Fibroblast of lung (primary cell): ENCODE data around the gene NMRK2. TPM values are rescaled to one million over a fixed set of nuclear protein-coding genes. Genes with fewer than 3 reads are reported as not detected.
"Not testable (repeated sequence)": the region's sequence is repeated elsewhere in the genome, so short reads cannot be mapped to it uniquely, and the experiment has no call there.

Experiments
- DNase-seq, 2 donors: peaks; one replicate each; pipeline versions ENCODE4 v3.0.0 to v3.0.0-alpha.2; 2010; ENCODE audit warnings: low read depth in 2 of 2
- H2AFZ ChIP-seq: 2 replicates; pipeline ENCODE4 v1.5.1; 2012; ENCODE audit warnings: low read length, control low read depth, inconsistent platforms
- H3K27ac ChIP-seq: 2 replicates; pipeline ENCODE4 v1.5.1; 2011; ENCODE audit warnings: low read length, control low read depth; ENCODE audit not compliant: insufficient read depth
- H3K27me3 ChIP-seq: 2 replicates; pipeline ENCODE4 v1.5.1; 2011; ENCODE audit warnings: mild to moderate bottlenecking, low read length; ENCODE audit not compliant: control insufficient read depth, insufficient read depth
- H3K36me3 ChIP-seq: 2 replicates; pipeline ENCODE4 v1.5.1; 2011; ENCODE audit warnings: low read length; ENCODE audit not compliant: control insufficient read depth, insufficient read depth
- H3K4me1 ChIP-seq: 2 replicates; pipeline ENCODE4 v1.5.1; 2011; ENCODE audit warnings: low read length; ENCODE audit not compliant: control insufficient read depth, insufficient read depth; ENCODE audit errors: extremely low read depth
- H3K4me2 ChIP-seq: 2 replicates; pipeline ENCODE4 v1.5.1; 2011; ENCODE audit warnings: low read length, control low read depth; ENCODE audit not compliant: insufficient read depth; ENCODE audit errors: extremely low read depth
- H3K4me3 ChIP-seq, 4 experiments: fragments of 200-600 bp in 1 of 4; sonication (generic) in 1 of 4; replicated peaks in 1 of 4; 2 replicates each; pipeline ENCODE4 v1.5.1; 2011 to 2016; ENCODE audit warnings: low read length in 4 of 4, low read depth in 3 of 4, mild to moderate bottlenecking in 3 of 4, control low read depth in 2 of 4, inconsistent platforms in 1 of 4, mixed read lengths in 1 of 4; ENCODE audit not compliant: insufficient read depth in 1 of 4; ENCODE audit errors: control extremely low read depth in 1 of 4
- H3K79me2 ChIP-seq: 2 replicates; pipeline ENCODE4 v1.5.1; 2012; ENCODE audit warnings: mild to moderate bottlenecking, low read length, inconsistent platforms; ENCODE audit not compliant: control insufficient read depth, insufficient read depth
- H3K9ac ChIP-seq: 2 replicates; pipeline ENCODE4 v1.5.1; 2011; ENCODE audit warnings: mild to moderate bottlenecking, low read length, control low read depth; ENCODE audit not compliant: insufficient read depth
- H3K9me3 ChIP-seq: 2 replicates; pipeline ENCODE4 v1.5.1; 2012; ENCODE audit warnings: low read depth, low read length; ENCODE audit not compliant: control insufficient read depth, insufficient read depth
- H4K20me1 ChIP-seq: 2 replicates; pipeline ENCODE4 v1.5.1; 2011; ENCODE audit warnings: low read length; ENCODE audit not compliant: control insufficient read depth, insufficient read depth; ENCODE audit errors: extremely low read depth
- CTCF ChIP-seq, 2 donors: IDR thresholded peaks in 1 of 2; conservative IDR thresholded peaks in 1 of 2; 1 replicate in 1 of 2; 2 replicates in 1 of 2; pipeline ENCODE4 v1.5.1; 2011 to 2012; ENCODE audit warnings: low read length in 2 of 2, control low read depth in 1 of 2, inconsistent platforms in 1 of 2, low read depth in 1 of 2, mild to moderate bottlenecking in 1 of 2
- EZH2 ChIP-seq: IDR thresholded peaks from 2 replicates; pipeline ENCODE4 v1.5.1; 2012; ENCODE audit warnings: low read length, control low read depth, mild to moderate bottlenecking; ENCODE audit errors: missing control alignments
- polyA plus RNA-seq, 2 donors: library from polyadenylated mRNA; depleted of rRNA in 1 of 2; stranded (reverse) in 1 of 2; unstranded in 1 of 2; fragments of >200 nt; gene quantifications; 2 replicates each; pipeline ENCODE4 v1.2.1, GENCODE V29; 2011 to 2012; ENCODE audit warnings: missing spikeins in 1 of 2
- total RNA-seq: library from RNA; depleted of rRNA; stranded (reverse); fragments of >200 nt; gene quantifications from 2 replicates; pipeline ENCODE4 v1.2.1, GENCODE V29; 2014

The NMRK2 gene
- total and polyA plus RNA-seq, 2 donors (not counting 1 experiment from before 2014, with no cell fraction given), result not detected

DNA sequence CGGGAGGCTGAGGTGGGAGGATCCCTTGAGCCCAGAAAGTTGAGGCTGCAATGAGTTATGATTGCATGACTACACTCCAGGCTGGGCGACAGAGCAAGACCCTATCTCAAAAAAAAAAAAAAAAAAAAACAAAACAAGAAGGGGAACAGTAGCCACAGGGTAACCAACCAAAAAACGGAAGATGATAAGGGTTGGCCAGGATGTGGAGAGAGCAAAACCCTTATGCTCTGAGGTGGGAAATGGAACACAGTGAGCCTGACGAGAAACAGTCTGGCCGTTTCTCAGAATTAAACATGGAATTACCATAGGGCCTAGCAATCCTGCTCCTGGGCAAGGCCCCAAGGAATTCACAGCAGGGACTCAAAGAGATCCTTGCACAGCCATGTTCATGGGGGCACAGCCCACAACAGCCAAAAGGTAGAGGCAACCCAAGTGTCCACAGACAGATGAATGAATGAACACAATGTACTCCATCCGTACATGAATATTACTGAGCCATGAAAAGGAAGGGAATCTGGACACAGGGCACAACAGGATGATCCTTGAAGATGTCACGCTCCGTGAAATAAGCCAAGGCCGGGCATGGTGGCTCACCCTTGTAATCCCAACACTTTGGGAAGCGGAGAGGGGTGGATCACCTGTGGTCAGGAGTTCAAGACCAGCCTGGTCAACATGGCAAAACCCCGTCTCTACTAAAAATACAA lies 11.3 kb downstream of the NMRK2 start:
- H3K27ac ChIP-seq, result no peak overlapping the region
- no peaks in the 10 kb centered on the region for H4K20me1 ChIP-seq
- no peaks in the 10 kb centered on the region for H3K4me1 ChIP-seq
- H3K27me3 ChIP-seq, result no peaks in the 10 kb centered on the region
- H3K79me2 ChIP-seq, result no peaks in the 10 kb centered on the region
- H3K4me3 ChIP-seq, result no peak overlapping the region
- H2AFZ ChIP-seq, result no peak overlapping the region
- H3K9me3 ChIP-seq, result no peaks in the 10 kb centered on the region
- no peak overlapping the region for H3K9ac ChIP-seq
- H3K4me2 ChIP-seq, result no peak overlapping the region
- H3K36me3 ChIP-seq, result no peaks in the 10 kb centered on the region
- TF ChIP-seq EZH2 (no peak), CTCF (conservative IDR thresholded peaks at IDR 0.05 in 1 of 2, IDR thresholded peaks at IDR 0.05 in 1 of 2; ENCODE audit: low read depth in 1 of 2, low read length in 2 of 2) (no peak)
- DNase-seq, result no peak

DNA sequence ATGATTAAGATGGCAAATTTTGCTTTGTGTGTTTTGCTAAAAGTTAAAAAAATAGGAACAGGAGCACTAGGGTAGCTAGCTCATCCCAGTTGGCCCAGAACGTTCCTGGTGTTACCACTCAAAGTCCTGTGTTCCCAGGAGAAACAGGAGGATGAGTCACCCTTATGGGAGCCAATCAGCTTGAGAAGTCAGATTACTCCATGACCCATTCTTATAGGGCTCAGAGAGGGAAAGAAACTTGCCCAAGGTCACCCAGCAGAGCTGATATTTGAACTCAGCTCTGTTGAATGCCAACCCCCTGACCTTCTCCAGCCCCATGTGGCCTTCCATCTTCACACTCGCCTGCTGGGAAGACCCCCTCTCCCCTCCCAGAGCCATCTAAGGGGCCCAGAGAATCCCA lies 13.0 kb downstream of the NMRK2 start:
- Histone ChIP-seq H3K79me2 (no peaks in the 10 kb centered on the region), H3K36me3 (no peaks in the 10 kb centered on the region), H3K27ac (no peak overlapping the region), H3K4me1 (no peaks in the 10 kb centered on the region), H3K4me2 (no peak overlapping the region), H3K27me3 (no peaks in the 10 kb centered on the region), H3K9ac (no peak overlapping the region), H2AFZ (no peak overlapping the region), H3K9me3 (no peaks in the 10 kb centered on the region), H4K20me1 (no peaks in the 10 kb centered on the region), H3K4me3 (no peak overlapping the region)
- TF ChIP-seq EZH2 (no peak), CTCF (conservative IDR thresholded peaks at IDR 0.05 in 1 of 2, IDR thresholded peaks at IDR 0.05 in 1 of 2; ENCODE audit: low read depth in 1 of 2, low read length in 2 of 2) (no peak)
- DNase-seq, result peak in 1 of 2 donors; percentile 16

- not testable (repeated sequence) for H3K27me3 ChIP-seq, H3K4me3 ChIP-seq, H3K36me3 ChIP-seq, DNase-seq, H4K20me1 ChIP-seq, H3K9me3 ChIP-seq, H2AFZ ChIP-seq, H3K4me1 ChIP-seq, H3K9ac ChIP-seq, H3K27ac ChIP-seq, H3K4me2 ChIP-seq, H3K79me2 ChIP-seq
These were observed 14.6 kb downstream of the NMRK2 start for GRCh38 chr19:3947316-3947933.
